NCI-H128 (cell line): ENCODE data around the gene SKAP2.
A peak's percentile ranks its signal among the peaks of the same experiment; 100 is the strongest.

Source experiments
- DNase-seq: peaks from one replicate; lab custom pipeline; 2025; ENCODE audit not compliant: unreplicated experiment; lab: John Stamatoyannopoulos, UW

Gene SKAP2

DNA sequence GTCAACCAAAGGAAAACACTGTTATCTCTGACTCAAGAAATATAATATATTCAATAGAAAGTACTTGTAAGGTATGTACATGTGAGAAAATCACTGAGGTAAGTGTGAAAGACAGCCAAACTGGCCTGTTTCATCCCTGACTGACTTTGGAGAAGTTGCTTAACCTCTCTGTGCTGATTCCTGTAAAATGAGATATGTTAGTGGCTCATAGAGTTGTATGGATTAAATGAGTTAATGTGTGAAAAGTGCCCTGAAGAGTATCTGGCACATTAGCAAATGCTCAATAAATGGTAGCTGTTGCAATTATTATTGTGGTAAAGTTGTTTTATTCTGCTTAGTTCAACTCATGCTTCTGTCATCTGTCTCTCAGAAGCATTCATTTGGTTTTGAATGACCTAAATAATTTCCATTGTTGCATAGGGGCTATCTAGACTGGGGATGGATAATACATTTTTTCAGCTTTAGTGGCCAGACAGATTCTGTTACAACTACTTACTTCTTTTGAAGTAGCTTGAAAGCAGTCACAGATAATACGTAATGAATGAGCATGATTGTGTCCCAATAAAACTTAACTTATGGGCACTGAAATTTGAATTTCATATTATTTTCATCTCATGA, 84.3 kb downstream of the SKAP2 start:
- no peak for DNase-seq

DNA sequence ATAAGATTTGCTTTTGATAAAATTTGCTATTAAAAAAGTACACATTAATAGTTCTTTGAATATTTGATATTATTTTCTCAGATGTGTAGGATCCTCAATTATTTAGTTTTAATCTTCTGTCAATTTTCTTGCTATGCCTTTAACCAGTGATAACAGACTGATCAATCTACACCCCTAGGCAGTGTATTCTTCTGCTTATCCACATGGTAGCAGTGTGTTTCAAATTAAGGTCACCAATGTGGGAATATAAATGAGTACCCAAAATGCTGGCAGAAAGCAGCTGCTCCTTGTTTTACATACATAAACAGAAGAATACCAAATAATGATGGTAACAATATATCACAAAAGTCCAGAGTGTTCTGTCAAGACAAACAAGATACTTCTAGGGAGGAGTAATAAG, 87.0 kb downstream of the SKAP2 start:
- DNase-seq, result no peak

DNA sequence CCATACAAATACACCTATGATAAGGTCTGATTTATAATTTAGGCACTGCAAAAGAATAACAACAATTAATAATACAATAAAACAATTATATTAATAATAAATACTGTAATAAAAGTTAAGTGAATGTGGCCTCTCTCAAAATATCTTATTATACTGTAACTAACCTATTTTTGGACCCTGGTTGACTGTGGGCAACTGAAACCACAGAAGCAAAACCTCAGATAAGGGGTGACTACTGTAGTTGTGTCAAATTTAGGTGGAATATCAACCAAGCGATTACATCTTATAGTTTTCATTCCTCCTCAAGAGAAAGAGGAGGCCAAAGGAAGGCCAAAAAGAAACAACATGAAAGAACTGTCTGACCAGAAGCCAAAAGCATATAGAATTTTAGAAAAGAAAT, 103.9 kb downstream of the SKAP2 start:
- DNase-seq, result no peak

DNA sequence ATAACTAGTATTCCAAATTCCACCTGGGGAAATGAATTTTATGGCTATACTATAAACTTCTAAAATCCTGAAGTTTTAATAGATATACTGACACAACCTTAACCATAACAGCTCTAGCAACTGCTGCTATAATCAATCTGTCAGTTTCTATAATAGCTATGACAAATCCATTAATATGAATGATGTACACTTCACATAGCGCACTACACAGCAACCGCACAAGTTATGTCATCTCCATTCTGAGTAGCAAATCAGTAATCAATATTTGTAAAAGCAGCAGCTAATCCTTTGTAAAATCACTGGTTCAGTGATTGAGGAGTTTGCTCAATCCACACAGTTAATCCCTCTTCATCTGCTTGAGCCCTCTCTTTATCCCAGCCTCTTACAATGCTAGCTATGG, 105.3 kb downstream of the SKAP2 start:
- no peak for DNase-seq

DNA sequence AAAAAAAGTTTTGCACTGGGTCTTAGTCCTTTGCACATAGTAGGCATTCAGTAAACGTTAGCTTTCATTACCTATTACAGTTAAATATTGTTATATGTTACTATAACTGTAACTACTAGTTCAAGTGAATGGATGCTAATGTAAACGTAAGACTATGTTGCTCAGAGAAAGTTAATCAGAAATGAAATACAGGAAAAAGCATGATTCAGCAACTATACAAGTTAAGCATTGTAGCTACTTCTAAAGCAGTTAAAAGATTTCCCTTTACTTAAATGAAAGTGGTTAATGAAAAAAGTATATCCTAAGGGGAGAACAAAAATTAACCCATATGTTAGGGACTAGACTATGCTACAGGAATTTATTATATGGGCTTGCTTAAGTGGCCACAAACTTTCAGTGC, 121.2 kb downstream of the SKAP2 start:
- no peak for DNase-seq

DNA sequence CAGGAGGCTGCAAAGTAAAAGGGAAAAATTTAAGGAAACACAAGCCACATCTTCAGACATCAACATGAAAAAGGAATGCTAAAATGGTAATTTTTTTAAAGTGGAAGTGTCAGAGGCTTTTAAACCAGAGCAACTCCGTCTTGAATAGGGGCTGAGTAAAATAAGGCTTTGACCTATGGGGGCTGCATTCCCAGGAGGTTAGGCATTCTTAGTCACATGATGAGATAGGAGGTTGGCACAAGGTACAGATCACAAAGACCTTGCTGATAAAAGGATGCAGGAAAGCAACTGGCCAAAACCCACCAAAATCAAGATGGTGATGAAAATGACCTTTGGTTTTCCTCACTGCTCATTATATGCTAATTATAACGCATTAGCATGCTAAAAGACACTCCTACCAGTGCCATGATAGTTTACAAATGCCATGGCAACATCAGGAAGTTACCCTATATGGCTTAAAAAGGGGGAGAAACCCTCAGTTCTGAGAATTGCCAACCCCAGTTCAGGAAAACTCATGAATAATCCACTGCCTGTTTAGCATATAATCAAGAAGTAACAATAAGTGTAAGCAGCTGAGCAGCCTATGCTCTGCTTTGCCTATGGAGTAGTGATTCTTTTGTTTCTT, 128.3 kb downstream of the SKAP2 start:
- DNase-seq, result no peak

DNA sequence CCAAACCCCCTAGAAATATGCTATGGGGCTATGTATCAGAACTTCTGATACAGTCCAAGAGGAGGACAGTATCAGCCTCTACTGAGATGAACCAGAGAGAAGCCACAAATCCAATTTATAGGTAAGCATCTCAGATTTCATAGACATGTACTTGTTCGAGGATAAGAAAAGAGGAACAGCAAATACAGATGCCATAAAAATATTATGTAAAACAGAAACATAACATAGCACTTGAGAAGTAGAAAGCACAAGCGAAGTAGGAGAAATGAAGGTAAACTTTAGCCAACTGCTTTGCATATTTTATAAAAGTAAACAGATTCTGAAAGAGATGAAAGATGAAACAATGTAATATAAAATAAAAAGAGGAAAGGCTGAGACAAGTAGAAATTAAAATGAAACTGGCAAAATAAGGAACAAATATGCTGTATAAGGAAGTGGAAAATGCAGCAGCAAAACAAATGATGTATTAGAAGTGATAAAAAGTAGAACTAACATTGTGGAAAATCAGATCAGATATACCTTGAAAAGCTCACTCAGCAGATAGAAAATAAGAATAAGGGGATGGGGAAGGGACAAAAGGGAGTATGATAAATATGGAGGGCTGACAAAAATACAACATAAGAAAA, 135.1 kb downstream of the SKAP2 start:
- DNase-seq, result no peak

DNA sequence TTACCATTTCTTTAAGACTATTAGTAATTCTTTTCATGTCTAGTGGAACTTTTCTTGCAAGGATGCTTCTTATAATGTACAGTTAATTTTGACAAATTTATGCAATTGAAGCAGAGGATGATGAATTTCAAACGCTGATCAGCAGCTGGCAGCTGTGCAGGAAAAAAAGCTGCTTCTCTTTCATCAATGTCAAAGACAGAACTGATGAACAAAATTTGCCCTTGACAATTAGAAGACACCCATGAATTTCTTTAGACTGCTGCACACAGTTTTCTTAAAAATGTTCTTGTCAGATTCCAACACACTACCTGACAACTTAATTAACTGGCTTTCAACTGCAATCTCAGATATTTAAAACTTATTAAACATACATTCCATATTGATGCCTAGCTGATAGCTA, 138.3 kb downstream of the SKAP2 start:
- DNase-seq, result no peak

DNA sequence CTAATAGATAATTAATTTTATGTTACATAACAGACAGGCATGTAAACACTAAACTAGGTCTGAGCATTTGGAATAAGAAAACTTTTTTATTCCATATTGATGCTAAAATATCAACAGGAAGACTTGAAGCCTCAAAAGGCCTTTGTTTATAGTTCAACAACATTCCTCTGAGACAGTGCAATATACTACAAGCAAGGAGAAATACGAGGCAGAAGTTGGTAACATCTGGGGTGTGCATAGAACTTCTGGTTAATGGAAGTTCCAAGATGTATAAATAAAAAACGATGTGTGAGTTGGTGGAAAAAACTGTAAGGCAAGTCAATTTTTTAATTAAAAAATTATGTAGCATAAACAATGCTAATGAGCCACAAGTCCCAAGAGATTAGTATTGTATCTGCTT, 139.6 kb downstream of the SKAP2 start:
- no peak for DNase-seq

DNA sequence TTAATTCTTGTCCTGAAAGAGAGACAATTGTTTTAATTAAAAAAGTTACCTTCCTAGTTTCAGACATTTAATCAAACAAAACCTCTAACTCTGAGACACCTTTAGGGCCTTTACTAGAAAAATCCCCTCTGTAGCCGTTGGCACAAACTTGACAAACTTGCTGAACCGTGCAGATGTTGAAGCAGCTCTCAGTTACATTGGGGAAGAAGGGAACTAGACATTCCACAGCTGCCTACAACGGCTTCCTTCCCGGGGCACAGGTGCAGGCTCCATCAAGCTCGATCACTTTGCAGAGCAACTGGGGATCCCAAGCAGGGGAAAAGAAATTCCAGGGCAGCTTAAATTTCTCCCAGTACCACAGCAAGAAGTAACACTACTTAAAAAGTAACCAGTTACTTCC, 141.3 kb downstream of the SKAP2 start:
- DNase-seq, result no peak

DNA sequence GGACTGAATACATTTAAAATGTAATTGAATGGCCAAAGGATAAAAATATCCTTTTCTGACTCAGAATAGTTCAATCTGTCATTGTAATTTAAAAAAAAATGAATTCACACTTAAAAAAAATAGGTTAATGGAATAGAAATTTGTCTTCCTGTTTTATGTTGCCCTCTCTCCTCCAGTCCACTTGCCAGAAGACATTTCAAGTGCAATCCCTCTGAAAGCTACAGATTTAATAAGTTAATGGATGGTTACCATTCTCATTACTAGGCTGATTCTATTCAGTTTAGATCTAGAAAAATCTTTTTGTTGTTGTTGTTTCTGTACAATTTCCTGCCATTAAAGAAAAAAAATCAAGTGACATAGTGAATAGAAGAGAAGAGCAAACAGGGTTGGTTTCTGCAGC, 142.9 kb downstream of the SKAP2 start:
- no peak for DNase-seq

DNA sequence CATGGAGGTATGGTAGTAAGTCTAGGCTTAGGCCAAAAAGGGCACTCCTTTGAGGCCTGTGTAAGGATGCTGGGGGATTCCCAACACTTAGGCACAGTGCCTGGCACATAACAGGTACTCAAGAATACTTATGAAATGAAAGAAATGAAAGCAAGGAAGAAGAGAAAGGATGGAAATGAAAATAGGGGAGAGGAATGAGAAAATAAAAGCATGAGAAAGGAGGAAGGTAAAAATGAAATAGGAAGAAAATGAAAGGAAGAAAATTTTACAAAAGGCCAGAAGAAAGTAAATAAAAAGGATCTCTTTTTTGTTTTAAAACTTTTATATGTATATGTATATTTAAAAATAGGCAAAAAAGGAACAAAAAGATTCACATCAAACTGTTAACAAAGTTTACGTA, 146.3 kb downstream of the SKAP2 start:
- no peak for DNase-seq

DNA sequence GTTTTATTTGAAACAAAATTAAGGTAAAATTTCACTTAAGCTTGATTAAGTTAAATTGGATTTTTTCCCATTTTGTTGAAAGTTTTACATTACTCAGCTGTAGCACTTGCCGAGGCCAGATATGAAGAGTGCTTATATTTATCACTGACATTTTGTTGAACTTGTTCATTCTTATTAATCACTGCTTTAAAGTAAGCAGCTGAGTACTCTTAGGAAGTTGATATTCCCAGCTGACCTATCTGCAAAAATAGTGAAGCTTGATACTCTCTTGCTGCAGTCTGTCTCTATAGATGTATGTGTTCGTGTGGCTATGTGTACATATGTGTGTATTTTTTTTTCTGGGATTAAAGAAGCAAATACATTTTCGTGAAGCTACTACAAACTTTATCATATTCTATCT, 150.0 kb downstream of the SKAP2 start:
- DNase-seq, result no peak

DNA sequence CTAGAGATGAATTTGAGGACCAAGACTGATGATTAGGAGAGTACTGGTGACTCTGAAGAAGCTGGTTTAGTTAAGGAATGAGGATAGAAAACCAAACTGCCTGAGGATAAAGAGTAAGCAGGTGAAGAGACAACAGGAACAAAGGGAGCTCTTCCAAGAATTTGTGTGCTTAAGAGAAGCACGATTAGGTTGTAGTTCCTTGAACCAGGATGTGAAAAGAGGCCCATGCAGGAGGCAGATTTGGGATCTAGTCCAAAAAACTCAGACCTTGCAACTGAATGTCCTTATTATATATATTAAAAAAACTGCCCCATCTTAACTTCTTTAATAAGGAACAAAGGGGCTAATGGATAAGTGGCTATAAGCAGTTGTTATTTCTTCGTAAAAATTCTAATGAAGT, 150.4 kb downstream of the SKAP2 start:
- no peak for DNase-seq

DNA sequence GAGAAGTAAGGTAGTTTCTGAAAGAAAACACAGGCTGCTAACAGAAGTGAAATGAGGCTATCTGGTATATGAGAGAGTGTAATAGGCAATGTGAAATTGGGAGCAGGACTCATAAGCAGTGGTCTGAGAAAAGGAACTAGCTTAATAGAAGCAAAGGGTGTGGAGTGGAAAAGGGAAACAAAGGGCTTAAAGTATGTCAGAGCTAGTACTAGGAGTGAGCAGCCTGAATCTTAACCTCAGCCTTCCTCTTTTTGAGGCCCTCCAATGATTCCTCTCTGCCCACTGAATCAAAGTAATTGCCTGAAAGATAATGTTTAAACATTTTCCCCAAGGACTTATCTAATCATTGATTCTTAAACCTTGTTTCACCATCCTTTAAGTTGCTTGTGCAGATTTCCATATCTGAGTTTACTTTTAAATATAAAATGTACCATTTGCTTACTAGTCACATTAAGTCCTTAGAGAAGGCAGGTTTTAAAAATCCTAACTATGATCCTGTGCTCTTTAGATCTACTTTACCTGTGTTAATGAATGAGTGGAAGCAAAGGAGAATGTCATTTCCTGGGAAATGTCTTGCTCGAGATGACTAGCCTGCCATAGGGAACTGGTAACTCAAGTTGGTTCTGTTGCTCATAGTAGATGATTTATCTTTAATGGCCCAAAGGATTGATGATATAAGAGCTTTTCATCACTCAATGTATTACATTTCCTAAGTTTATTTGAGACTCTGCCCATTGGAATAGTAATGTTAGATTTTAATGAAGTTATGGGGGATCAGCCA, 155.0 kb downstream of the SKAP2 start:
- no peak for DNase-seq

DNA sequence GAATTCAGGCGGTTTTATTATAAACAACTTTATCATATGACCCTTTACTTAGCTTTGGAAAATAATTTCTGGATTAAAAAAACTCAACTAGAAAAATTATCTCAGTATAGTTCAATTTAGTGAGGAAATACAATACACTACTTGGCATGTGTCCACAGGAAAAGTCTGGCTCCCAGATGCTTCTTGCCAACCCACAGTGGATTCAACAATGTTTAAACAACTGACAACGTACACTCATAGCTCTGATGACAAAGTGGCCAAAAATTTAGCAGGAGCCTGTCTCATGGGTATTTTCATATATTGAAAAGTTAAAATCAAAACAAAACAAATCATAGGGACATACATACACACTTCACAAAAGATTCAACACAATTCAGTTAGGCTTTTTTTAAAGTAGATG, 158.8 kb downstream of the SKAP2 start:
- peak; percentile 37 for DNase-seq

DNA sequence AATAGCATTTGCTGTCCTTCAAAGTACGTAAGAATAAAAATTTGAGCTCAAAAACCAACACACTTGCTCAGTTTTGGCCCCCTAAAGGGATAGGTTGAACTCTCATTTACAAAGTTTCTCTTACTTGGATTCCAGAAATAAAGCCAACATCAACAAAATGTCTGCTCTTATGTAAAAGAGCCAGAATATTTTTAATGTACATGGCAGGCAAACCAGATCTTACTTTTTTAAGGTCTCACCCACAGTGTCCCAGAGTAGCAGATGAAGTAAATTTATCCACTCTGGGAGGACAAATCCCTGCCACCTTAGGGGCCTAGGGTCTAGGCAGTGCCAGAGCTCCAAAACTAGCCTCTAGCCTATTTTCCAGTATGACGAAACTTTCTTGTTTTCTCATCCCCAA, 159.6 kb downstream of the SKAP2 start:
- no peak for DNase-seq

DNA sequence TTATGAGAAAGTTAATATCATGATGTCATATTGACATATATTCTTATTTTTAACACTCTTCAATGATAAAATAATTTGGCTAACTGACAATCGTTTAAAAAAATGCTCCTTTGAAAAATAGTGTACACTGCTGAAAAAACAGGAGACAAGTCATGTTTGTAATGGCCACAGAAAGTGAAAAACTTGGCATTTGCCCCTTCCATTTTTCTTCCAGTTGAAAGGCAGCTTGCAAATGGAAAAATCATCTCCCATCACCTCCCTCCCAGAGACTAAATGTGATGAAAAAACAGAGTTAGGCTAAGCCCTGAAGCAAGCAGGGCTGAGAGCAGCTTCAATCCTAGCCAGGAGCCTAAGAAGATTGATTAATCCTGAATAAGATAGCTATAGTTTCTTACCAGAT, 160.4 kb downstream of the SKAP2 start:
- no peak for DNase-seq

DNA sequence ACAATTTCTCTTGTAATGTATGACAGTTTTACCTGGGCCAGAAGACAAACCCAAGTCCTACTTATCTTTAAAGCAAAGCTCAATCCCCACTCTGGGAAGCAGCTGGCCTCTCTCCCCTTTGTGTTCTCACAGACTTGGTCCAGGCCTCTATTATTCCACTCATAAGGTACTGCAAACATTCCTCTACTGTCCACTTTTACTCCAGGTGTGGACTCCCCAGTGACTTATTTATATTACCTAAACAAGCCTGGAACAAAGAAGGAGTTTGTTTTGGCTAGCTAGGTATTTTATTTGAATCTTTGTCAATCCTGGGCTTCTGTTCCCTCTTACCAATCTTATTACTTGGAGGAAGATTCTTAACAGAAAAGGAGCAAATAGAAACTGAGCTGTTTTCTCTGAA, 163.5 kb downstream of the SKAP2 start:
- DNase-seq, result no peak

DNA sequence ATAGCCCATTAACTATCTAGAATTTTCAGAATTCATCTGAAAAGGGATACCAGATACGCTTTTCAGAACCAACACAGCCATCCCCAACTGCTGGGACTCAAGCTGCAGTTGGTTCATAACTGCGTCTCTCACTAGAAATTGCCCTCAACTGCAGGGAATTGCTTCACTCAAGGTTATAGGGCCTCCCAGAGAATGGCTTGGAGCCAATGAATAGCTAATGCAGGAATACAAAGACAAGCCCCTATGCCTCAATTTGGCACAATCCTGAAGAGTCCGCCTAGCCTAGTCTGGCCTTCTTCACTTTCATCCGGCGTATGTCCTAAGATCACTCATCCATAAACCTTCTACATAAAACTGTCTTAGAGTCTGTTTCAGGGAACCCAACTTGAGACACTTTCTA, 164.0 kb downstream of the SKAP2 start:
- DNase-seq, result no peak

DNA sequence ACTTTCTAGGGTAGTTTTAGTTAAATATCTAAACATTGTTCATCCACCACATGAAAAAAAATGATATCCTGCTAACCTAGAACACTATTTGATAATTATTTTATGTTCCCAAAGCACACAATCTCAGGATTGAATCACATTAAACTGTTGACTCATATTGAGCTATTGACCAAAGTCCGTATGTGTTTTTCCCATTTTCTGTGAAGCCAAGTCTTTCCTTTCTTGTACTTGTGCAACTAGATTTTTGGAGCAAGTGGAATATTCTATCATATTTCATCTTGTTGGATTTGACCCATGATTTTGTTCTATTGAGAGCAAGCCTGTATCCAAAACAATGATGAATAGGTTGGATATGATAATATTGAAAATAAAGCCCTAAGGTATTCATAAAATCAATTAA, 164.6 kb downstream of the SKAP2 start:
- no peak for DNase-seq

DNA sequence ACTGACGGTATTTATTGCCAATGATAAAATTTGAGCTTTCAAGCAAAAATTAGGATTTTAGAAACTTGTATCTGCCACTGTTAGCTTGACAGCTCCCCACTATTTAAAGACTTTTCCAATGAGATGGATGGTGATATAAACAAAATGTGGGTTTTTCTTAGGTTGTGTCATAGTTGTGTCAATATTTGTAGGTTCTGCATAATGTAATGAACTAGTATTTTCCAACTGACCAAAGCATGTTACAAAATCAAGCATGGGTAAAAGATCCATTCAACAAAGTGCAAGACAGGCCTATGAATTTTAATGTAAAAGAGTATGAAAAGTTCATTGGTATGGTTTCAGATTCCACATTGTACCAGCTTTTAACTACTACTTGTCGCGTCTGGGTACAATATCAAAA, 165.6 kb downstream of the SKAP2 start:
- no peak for DNase-seq
